ENCODE measurements around the gene PLEKHG3.

Gene PLEKHG3

GRCh38 chr14:64747327-64747726, 43.1 kb downstream of the PLEKHG3 start:
- no peak for DNase-seq (ENCODE audit: low spot score)

- DNase-seq (ENCODE audit: low spot score) = no peak
These were observed 44.3 kb downstream of the PLEKHG3 start for GRCh38 chr14:64748521-64748920.

- DNase-seq (ENCODE audit: low spot score) = no peak
These were observed 44.9 kb downstream of the PLEKHG3 start for GRCh38 chr14:64748995-64749714.

GRCh38 chr14:64752909-64753308, 48.7 kb downstream of the PLEKHG3 start:
- no peak for DNase-seq (ENCODE audit: low spot score)

GRCh38 chr14:64753374-64753773, 49.1 kb downstream of the PLEKHG3 start:
- no peak for DNase-seq (ENCODE audit: low spot score)

- DNase-seq (ENCODE audit: low spot score) = no peak
These were observed 49.8 kb downstream of the PLEKHG3 start for GRCh38 chr14:64753999-64754398.

GRCh38 chr14:64754685-64755084, 50.5 kb downstream of the PLEKHG3 start:
- no peak for DNase-seq (ENCODE audit: low spot score)

GRCh38 chr14:64755781-64756221, 51.6 kb downstream of the PLEKHG3 start:
- peak; percentile 88 for DNase-seq (ENCODE audit: low spot score)

GRCh38 chr14:64756712-64757111, 52.5 kb downstream of the PLEKHG3 start:
- DNase-seq (ENCODE audit: low spot score) = no peak

GRCh38 chr14:64757601-64758000, 53.4 kb downstream of the PLEKHG3 start:
- no peak for DNase-seq (ENCODE audit: low spot score)

- DNase-seq (ENCODE audit: low spot score) = peak; percentile 28
These were observed 53.8 kb downstream of the PLEKHG3 start for GRCh38 chr14:64758025-64758521.

GRCh38 chr14:64758691-64759554, 54.7 kb downstream of the PLEKHG3 start:
- no peak for DNase-seq (ENCODE audit: low spot score)

- no peak for DNase-seq (ENCODE audit: low spot score)
These were observed 55.3 kb downstream of the PLEKHG3 start for GRCh38 chr14:64759555-64759938.

- DNase-seq (ENCODE audit: low spot score) = peak; percentile 68
These were observed 56.0 kb downstream of the PLEKHG3 start for GRCh38 chr14:64760146-64760755.

GRCh38 chr14:64760916-64761315, 56.7 kb downstream of the PLEKHG3 start:
- DNase-seq (ENCODE audit: low spot score) = no peak

GRCh38 chr14:64761441-64762043, 57.3 kb downstream of the PLEKHG3 start:
- DNase-seq (ENCODE audit: low spot score) = no peak

- DNase-seq (ENCODE audit: low spot score) = peak; percentile 53
These were observed 58.1 kb downstream of the PLEKHG3 start for GRCh38 chr14:64762044-64763034.

GRCh38 chr14:64763085-64763782, 59.0 kb downstream of the PLEKHG3 start:
- DNase-seq (ENCODE audit: low spot score) = no peak

- DNase-seq (ENCODE audit: low spot score) = no peak
These were observed 59.8 kb downstream of the PLEKHG3 start for GRCh38 chr14:64763801-64764621.

Measured in CD4-positive, alpha-beta T cell treated with Interleukin-2 at 100 ng/mL for 4 hours (primary cell).